ENCODE measurements around the gene ARL3.
A peak's percentile ranks its signal among the peaks of the same experiment; 100 is the strongest.
"Not testable (repeated sequence)": the region's sequence is repeated elsewhere in the genome, so short reads cannot be mapped to it uniquely, and the experiment has no call there.

ARL3 gene

GRCh38 chr10:102670065-102670670 is 44.0 kb downstream of the ARL3 start:
- DNase-seq = no peak

GRCh38 chr10:102669206-102670064 is 44.8 kb downstream of the ARL3 start:
- no peak for DNase-seq

GRCh38 chr10:102668326-102669107 is 45.7 kb downstream of the ARL3 start:
- DNase-seq = no peak

DNA sequence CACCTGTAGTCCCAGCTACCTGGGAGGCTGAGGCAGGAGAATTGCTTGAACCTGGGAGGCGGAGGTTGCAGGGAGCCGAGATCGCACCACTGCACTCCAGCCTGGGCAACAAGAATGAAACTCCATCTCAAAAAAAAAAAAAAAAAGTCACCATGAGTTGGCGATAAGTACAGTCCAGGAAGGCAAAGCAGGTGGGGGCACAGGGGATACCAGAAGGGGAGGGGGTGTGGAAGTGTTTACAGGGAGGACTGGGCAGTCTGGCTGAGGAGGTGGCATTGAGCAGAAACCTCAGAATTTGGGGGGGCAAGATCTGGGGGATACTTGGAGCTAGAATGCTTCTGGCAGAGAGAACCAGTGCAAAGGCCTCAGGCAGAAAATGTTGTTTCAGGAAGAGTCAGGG is 46.8 kb downstream of the ARL3 start:
- not testable (repeated sequence) for DNase-seq

DNA sequence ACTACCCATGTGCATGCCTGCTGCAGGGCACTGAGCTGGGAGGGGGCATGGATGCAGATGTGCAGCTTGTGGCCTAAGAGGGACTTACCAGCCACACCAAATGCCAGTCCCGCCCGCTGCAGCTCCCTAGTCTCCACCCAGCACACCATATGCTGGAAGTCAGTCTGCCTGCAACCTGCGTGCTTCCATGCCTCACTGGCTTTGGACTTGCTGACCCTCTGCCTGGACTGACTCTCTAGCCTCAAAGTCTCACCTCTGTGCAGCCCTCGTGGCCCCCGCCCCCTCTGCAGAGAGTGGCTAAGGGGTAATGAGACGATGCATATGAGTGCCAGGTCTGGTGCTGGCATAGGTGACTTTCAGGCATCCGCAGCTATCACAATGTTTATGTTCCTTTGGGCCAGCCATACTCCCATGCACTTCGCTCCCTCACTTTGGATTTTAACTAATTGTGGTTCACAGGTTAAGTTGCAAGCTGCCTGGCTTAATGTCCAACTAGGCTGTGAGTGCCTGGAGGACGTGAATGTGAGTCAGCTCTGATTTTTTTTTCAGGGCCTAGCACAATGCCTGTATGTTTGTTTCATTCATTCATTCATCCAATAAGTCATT is 48.2 kb downstream of the ARL3 start:
- no peak for DNase-seq

DNA sequence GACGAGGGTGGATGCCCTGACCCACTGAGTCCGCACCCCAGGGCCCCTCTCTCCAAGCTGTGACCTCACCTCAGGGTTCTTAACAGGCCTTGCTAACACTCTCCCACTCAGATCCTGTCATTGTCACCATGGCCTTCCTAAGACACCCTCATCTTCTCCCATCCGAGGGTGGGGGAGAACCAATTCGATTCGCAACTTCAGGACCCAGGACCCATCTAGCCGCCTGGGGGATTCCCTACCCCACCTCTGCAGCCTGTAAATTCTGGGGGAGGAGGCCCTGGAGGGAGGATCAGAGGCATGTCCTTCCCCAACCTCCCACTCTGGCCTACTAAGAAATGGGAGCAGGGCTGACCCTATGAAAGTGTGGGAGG is 52.6 kb downstream of the ARL3 start:
- no peak for DNase-seq

DNA sequence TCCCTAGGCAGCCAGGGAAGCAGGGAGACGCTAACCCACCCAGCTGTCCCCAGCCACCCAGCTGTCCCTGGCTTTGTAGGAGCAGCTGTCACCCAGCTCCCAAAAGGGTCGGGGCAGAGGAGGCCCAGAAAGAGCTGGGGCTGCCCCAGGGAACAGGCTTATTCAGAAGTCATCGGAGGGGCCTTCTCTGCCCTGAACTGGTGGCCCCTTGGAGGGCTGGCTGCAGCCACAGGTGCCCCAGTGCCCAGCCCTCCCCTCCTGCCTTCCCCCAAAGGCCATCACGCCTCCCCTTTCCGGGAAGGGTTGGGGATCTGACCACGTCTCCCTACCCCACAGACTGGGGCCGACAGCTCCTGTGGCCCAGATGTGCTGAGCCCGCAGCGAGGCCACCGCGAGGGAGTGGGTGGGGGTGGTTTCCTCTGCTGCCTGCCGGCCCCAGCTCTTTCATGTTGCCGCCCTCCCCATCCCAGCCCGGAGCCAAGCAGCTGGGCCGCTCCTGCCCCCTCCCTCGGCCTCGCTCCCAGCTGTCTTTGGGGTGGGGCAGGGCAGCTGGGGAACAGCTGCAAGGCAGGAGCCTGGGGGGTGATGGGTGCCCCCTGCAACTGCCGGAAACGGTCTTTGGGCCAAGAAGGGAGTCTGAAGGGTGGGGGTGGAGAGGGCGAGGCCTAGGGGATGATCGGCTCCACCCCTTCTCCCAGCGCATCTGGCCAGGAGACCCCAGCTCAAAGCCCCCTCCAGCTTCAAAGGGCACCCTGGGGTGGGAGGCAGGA is 53.1 kb downstream of the ARL3 start:
- DNase-seq = peak; percentile 22

DNA sequence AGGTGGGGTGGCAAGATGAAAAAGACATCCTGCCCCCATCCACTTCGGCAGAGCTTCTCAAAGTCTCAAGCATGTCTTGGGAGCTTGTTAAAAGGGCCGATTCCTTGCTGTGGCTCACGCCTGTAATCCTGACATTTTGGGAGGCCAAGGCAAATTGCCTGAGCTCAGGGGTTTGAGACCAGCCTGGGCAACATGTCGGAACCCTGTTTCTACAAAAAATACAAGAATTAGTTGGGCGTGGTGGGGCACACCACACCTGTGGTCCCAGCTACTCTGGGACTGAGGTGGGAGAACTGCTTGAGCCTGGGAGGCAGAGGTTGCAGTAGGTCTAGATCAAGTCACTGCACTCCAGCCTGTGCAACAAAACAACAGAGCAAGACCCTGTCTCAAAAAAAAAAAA is 55.4 kb downstream of the ARL3 start:
- no peak for DNase-seq

GRCh38 chr10:102657984-102658724 is 56.0 kb downstream of the ARL3 start:
- no peak for DNase-seq

GRCh38 chr10:102657451-102657850 is 56.7 kb downstream of the ARL3 start:
- DNase-seq = no peak

DNA sequence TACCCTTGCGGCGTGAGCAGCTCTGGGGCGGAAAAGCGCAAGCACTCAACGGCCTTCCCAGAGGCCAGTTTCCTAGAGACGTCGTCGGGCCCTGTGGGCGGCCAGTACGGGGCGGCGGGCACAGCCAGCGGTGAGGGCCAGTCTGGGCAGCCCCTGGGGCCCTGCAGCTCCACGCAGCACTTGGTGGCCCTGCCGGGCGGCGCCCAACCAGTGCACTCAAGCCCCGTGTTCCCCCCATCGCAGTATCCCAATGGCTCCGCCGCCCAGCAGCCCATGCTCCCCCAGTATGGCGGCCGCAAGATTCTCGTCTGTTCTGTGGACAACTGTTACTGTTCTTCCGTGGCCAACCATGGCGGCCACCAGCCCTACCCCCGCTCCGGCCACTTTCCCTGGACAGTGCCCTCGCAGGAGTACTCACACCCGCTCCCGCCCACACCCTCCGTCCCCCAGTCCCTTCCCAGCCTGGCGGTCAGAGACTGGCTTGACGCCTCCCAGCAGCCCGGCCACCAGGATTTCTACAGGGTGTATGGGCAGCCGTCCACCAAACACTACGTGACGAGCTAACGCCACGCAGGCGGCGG is 57.3 kb downstream of the ARL3 start:
- DNase-seq = no peak

DNA sequence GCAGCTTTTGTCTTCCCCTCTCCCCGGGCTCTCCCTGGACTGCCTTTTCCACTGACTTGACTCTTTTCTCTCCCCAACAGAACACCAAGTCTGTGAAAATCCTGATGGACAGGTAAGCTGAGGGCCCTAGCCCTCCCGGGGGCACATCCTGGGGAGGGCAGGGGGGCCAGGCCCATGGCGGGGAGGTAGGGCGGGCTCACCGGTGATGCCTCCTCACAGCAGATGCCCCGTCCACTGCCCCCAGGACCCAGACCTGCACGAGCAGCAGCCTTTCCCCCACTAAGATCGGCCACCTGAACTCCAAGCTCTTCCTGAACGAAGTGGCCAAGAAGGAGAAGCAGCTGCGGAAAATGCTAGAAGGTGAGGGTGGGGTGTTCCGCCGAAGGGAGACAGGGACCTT is 58.2 kb downstream of the ARL3 start:
- no peak for DNase-seq

- no peak for DNase-seq
These were observed 59.2 kb downstream of the ARL3 start for GRCh38 chr10:102654969-102655368.

DNA sequence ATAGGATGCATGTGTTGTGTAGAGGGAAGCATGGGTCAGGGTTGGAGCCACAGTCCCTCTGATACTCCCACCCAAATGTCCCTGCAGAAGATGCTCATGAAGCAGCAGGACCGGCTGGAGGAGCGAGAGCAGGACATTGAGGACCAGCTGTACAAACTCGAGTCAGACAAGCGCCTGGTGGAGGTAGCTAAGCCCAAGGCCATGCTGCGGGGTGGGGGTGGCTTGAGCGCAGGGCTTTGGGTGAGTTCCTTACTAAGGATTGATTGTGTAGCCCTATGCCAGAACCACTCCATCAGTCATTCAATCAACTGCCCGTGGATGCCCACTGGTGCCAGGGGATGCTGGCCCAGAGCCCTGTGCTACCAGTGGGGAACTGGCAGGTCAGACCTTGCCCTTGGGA is 59.6 kb downstream of the ARL3 start:
- DNase-seq = no peak

DNA sequence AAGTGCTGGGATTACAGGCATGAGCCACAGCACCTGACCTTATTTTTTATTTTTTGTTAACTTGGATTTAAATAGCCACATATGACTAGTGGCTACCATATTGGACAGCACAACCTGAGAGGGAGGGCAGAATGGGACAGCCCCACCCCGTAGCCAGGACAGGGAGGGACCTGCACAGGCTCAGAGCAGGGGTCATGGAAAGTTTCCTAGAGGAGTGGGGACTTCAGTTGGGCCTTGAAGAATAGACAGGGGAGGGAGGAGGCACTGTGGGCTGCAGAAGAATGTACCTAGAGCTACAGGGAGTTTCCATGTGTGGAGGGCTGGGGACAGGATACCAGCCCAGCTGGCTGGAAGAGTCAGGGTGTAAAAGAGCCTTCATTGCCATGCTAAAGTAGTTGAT is 61.1 kb downstream of the ARL3 start:
- DNase-seq = no peak

- no peak for DNase-seq
These were observed 61.9 kb downstream of the ARL3 start for GRCh38 chr10:102652170-102652916.

DNA sequence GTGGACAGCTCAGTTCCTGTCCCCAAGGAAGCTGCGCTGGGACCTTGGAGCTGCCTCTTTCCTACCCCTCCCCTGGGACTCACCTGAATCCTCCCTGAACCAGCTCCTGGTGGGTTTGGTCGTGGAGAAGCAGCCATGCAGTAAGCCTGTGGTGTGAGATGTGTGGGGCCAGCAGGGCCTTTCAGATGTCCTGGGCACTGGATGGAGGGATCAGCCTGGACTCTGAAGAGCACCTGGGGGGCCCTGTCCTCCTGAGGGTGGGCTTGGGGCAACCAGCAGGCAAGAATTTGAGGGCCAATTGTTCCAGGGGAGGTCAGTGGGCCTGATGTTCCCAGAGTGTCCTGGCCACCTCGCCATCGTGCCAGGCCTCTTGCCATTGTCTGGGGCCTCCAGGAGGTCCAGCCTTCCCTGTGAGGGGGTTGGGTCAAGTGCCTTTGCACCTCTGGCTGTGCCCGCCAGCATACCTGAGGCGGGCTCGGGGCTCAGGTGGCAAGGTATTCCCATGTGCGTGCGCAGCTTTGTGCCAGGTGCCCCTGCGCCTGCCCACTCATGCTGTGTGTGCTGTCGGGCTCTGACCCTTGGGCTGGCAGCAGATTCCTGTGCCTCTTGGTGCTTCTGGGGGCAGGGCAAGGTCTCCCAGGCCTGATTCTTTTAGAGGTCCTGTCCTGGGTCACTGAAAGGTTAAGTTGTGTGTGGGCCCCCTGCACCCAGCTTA is 62.6 kb downstream of the ARL3 start:
- DNase-seq = no peak

GRCh38 chr10:102650655-102651454 is 63.3 kb downstream of the ARL3 start:
- no peak for DNase-seq
